ENCODE measurements around the gene VTCN1. TPM values are rescaled to one million over a fixed set of nuclear protein-coding genes. Genes with fewer than 3 reads are reported as not detected.

VTCN1 gene
- polyA plus RNA-seq, 4 donors: 0.03 to 0.27 (median 0.10) TPM; not detected in 1

GRCh38 chr1:117201808-117202207 is 8.9 kb downstream of the VTCN1 start:
- DNase-seq (no peak), FAIRE-seq (no peak)
- H3K27ac ChIP-seq (ENCODE audit: low read depth in 1 of 3, low read length in 2 of 3): no peak overlapping the region
- H3K9me3 ChIP-seq (ENCODE audit: control insufficient read depth in 2 of 2, insufficient read depth in 1 of 2, low read depth in 1 of 2, low read length in 1 of 2): no peaks in the 10 kb centered on the region
- 79 to 85% (median 81%) methylated on average over 1 of the region's 1 CpG for WGBS, 3 donors
- H3K4me3 ChIP-seq (ENCODE audit: low read depth in 1 of 3, low read length in 3 of 3): no peak overlapping the region
- peaks cover 0 to 3% (median 0%) of the 10 kb centered on the region in 3 donors for H3K27me3 ChIP-seq (ENCODE audit: control insufficient read depth in 3 of 3, insufficient read depth in 3 of 3, low read length in 3 of 3)
- H3K36me3 ChIP-seq (ENCODE audit: control insufficient read depth in 3 of 3, insufficient read depth in 2 of 3, low read depth in 1 of 3, low read length in 3 of 3): no peaks in the 10 kb centered on the region
- no peaks in the 10 kb centered on the region for H3K4me1 ChIP-seq (ENCODE audit: control insufficient read depth in 3 of 3, insufficient read depth in 2 of 3, low read depth in 1 of 3, low read length in 2 of 3)

GRCh38 chr1:117198097-117198496 is 12.6 kb downstream of the VTCN1 start:
- H3K36me3 ChIP-seq (ENCODE audit: control insufficient read depth in 3 of 3, insufficient read depth in 2 of 3, low read depth in 1 of 3, low read length in 3 of 3): no peaks in the 10 kb centered on the region
- peaks cover 0 to 3% (median 0%) of the 10 kb centered on the region in 3 donors for H3K27me3 ChIP-seq (ENCODE audit: control insufficient read depth in 3 of 3, insufficient read depth in 3 of 3, low read length in 3 of 3)
- no peak overlapping the region for H3K27ac ChIP-seq (ENCODE audit: low read depth in 1 of 3, low read length in 2 of 3)
- H3K9me3 ChIP-seq (ENCODE audit: control insufficient read depth in 2 of 2, insufficient read depth in 1 of 2, low read depth in 1 of 2, low read length in 1 of 2): no peaks in the 10 kb centered on the region
- H3K4me1 ChIP-seq (ENCODE audit: control insufficient read depth in 3 of 3, insufficient read depth in 2 of 3, low read depth in 1 of 3, low read length in 2 of 3): no peaks in the 10 kb centered on the region
- FAIRE-seq: no peak
- 61 to 81% (median 63%) methylated on average over 2 of the region's 2 CpGs for WGBS, 3 donors
- H3K4me3 ChIP-seq (ENCODE audit: low read depth in 1 of 3, low read length in 3 of 3): no peak overlapping the region
- no peak for DNase-seq

DNA sequence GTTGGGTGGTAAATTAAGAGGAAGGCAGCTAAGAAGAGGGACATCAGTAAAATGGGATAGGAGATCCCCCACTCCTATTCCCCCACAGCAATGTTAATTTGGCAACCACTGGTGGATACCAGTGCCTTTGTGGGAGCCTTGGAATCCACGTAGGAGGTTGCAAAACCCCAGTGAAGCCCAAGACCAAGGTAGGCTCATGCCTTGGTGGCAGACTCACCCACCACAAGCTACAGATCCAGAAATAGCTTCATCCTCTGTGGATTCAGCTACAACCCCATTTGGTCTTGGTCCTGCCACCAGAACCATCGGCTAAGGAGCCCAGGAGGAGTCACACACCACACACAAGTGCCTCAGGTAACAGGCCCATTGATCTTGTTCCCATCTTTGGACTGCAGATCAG is 21.0 kb downstream of the VTCN1 start:
- H3K9me3 ChIP-seq (ENCODE audit: control insufficient read depth in 2 of 2, insufficient read depth in 1 of 2, low read depth in 1 of 2, low read length in 1 of 2): no peaks in the 10 kb centered on the region
- 77 to 94% (median 91%) methylated on average over 2 of the region's 2 CpGs for WGBS, 3 donors
- DNase-seq: no peak
- no peak overlapping the region for H3K4me3 ChIP-seq (ENCODE audit: low read depth in 1 of 3, low read length in 3 of 3)
- no peaks in the 10 kb centered on the region for H3K4me1 ChIP-seq (ENCODE audit: control insufficient read depth in 3 of 3, insufficient read depth in 2 of 3, low read depth in 1 of 3, low read length in 2 of 3)
- no peaks in the 10 kb centered on the region for H3K36me3 ChIP-seq (ENCODE audit: control insufficient read depth in 3 of 3, insufficient read depth in 2 of 3, low read depth in 1 of 3, low read length in 3 of 3)
- H3K27me3 ChIP-seq (ENCODE audit: control insufficient read depth in 3 of 3, insufficient read depth in 3 of 3, low read length in 3 of 3): no peaks in the 10 kb centered on the region
- no peak overlapping the region for H3K27ac ChIP-seq (ENCODE audit: low read depth in 1 of 3, low read length in 2 of 3)
- no peak for FAIRE-seq

GRCh38 chr1:117188816-117189437 is 21.8 kb downstream of the VTCN1 start:
- H3K4me1 ChIP-seq (ENCODE audit: control insufficient read depth in 3 of 3, insufficient read depth in 2 of 3, low read depth in 1 of 3, low read length in 2 of 3): no peaks in the 10 kb centered on the region
- FAIRE-seq (no peak), DNase-seq (no peak)
- H3K9me3 ChIP-seq (ENCODE audit: control insufficient read depth in 2 of 2, insufficient read depth in 1 of 2, low read depth in 1 of 2, low read length in 1 of 2): no peaks in the 10 kb centered on the region
- no peak overlapping the region for H3K4me3 ChIP-seq (ENCODE audit: low read depth in 1 of 3, low read length in 3 of 3)
- no peaks in the 10 kb centered on the region for H3K36me3 ChIP-seq (ENCODE audit: control insufficient read depth in 3 of 3, insufficient read depth in 2 of 3, low read depth in 1 of 3, low read length in 3 of 3)
- H3K27ac ChIP-seq (ENCODE audit: low read depth in 1 of 3, low read length in 2 of 3): no peak overlapping the region
- H3K27me3 ChIP-seq (ENCODE audit: control insufficient read depth in 3 of 3, insufficient read depth in 3 of 3, low read length in 3 of 3): no peaks in the 10 kb centered on the region
- 56 to 75% (median 71%) methylated on average over 8 of the region's 8 CpGs for WGBS, 3 donors

DNA sequence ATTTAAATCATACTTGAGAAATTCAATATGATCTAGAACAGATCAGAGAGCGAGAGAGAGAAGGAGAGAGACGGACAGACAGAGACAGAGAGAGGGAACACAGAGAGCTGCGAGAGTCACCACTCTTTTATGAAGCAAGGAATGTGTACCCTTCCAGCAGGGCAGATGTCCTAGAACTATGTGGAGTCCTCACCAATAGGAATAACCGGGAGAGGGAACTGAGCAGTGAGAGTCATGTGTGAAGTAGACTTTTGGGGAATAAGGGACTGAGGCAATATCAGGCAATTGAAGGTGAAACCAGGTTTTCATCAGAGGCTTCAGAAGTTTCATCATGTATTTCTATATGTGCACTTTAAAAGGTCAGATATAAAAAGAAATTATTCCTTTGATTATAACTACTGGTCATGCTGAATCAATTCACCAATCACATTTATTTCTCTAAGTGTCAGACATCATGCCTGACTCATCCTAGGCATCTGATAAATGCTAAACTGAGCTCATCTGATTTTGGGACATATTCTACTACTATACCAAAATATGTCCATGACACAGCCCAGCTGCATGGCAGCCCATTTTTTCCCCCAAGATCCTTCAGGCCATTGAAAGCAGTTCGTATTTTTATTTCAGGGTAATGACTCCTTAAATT is 22.4 kb downstream of the VTCN1 start:
- H3K9me3 ChIP-seq (ENCODE audit: control insufficient read depth in 2 of 2, insufficient read depth in 1 of 2, low read depth in 1 of 2, low read length in 1 of 2): no peaks in the 10 kb centered on the region
- DNase-seq (no peak), FAIRE-seq (no peak)
- no peaks in the 10 kb centered on the region for H3K27me3 ChIP-seq (ENCODE audit: control insufficient read depth in 3 of 3, insufficient read depth in 3 of 3, low read length in 3 of 3)
- no peaks in the 10 kb centered on the region for H3K4me1 ChIP-seq (ENCODE audit: control insufficient read depth in 3 of 3, insufficient read depth in 2 of 3, low read depth in 1 of 3, low read length in 2 of 3)
- 75 to 82% (median 81%) methylated on average over 5 of the region's 5 CpGs for WGBS, 3 donors
- no peak overlapping the region for H3K4me3 ChIP-seq (ENCODE audit: low read depth in 1 of 3, low read length in 3 of 3)
- no peaks in the 10 kb centered on the region for H3K36me3 ChIP-seq (ENCODE audit: control insufficient read depth in 3 of 3, insufficient read depth in 2 of 3, low read depth in 1 of 3, low read length in 3 of 3)
- no peak overlapping the region for H3K27ac ChIP-seq (ENCODE audit: low read depth in 1 of 3, low read length in 2 of 3)

DNA sequence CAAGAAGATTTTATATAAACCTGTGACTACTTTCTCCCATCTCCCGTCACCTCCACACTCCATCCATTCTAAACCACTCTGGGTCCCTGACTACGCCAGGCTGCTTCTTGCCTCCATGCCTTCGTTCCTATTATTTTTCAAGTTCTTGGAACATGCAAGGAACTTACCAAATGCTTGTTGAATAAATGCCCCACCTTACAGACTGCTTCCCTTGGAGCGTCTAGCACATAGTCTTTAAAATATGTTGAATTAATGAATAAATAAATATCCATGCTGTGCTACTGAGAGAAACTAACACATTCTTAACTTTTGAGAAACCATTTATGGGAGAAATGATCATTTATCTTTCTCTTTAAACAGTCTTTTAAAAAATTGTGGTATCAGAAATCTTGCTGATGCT is 27.6 kb downstream of the VTCN1 start:
- Histone ChIP-seq H3K36me3 (ENCODE audit: control insufficient read depth in 3 of 3, insufficient read depth in 2 of 3, low read depth in 1 of 3, low read length in 3 of 3) (no peaks in the 10 kb centered on the region), H3K27me3 (ENCODE audit: control insufficient read depth in 3 of 3, insufficient read depth in 3 of 3, low read length in 3 of 3) (no peaks in the 10 kb centered on the region), H3K4me3 (ENCODE audit: low read depth in 1 of 3, low read length in 3 of 3) (no peak overlapping the region), H3K4me1 (ENCODE audit: control insufficient read depth in 3 of 3, insufficient read depth in 2 of 3, low read depth in 1 of 3, low read length in 2 of 3) (no peaks in the 10 kb centered on the region), H3K9me3 (ENCODE audit: control insufficient read depth in 2 of 2, insufficient read depth in 1 of 2, low read depth in 1 of 2, low read length in 1 of 2) (no peaks in the 10 kb centered on the region), H3K27ac (ENCODE audit: low read depth in 1 of 3, low read length in 2 of 3) (no peak overlapping the region)
- FAIRE-seq (no peak), DNase-seq (no peak)
- 87 to 95% (median 92%) methylated on average over 4 of the region's 4 CpGs for WGBS, 3 donors

- no peaks in the 10 kb centered on the region for H3K36me3 ChIP-seq (ENCODE audit: control insufficient read depth in 3 of 3, insufficient read depth in 2 of 3, low read depth in 1 of 3, low read length in 3 of 3)
- no peak overlapping the region for H3K4me3 ChIP-seq (ENCODE audit: low read depth in 1 of 3, low read length in 3 of 3)
- 90 to 97% (median 93%) methylated on average over 3 of the region's 3 CpGs for WGBS, 3 donors
- H3K9me3 ChIP-seq (ENCODE audit: control insufficient read depth in 2 of 2, insufficient read depth in 1 of 2, low read depth in 1 of 2, low read length in 1 of 2): no peaks in the 10 kb centered on the region
- no peak for FAIRE-seq
- no peak for DNase-seq
- no peaks in the 10 kb centered on the region for H3K4me1 ChIP-seq (ENCODE audit: control insufficient read depth in 3 of 3, insufficient read depth in 2 of 3, low read depth in 1 of 3, low read length in 2 of 3)
- H3K27ac ChIP-seq (ENCODE audit: low read depth in 1 of 3, low read length in 2 of 3): no peak overlapping the region
- no peaks in the 10 kb centered on the region for H3K27me3 ChIP-seq (ENCODE audit: control insufficient read depth in 3 of 3, insufficient read depth in 3 of 3, low read length in 3 of 3)
Measured at GRCh38 chr1:117182319-117182718, 28.4 kb downstream of the VTCN1 start.

DNA sequence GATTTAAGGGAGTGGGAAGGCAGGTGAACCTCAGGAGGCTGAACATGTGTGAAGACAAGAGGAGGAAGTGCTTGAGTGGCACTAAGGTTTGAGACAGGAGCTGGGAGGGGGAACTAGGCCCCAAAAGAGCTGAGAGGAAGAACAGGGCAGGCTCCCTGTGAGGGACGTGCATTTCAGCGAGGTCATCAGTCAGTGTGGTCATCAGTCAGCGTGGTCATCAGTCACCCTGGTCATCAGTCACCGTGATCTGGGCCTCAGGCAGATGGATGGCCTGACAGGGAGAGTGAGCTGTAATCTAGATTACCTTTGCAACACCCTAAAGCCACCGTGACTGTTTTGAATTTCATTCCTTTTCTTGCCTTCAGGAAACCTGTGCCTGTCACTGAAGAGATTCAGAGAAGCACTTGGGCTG is 29.1 kb downstream of the VTCN1 start:
- 56 to 74% (median 57%) methylated on average over 5 of the region's 5 CpGs for WGBS, 3 donors
- Histone ChIP-seq H3K4me3 (ENCODE audit: low read depth in 1 of 3, low read length in 3 of 3) (no peak overlapping the region), H3K4me1 (ENCODE audit: control insufficient read depth in 3 of 3, insufficient read depth in 2 of 3, low read depth in 1 of 3, low read length in 2 of 3) (no peaks in the 10 kb centered on the region), H3K27me3 (ENCODE audit: control insufficient read depth in 3 of 3, insufficient read depth in 3 of 3, low read length in 3 of 3) (no peaks in the 10 kb centered on the region), H3K9me3 (ENCODE audit: control insufficient read depth in 2 of 2, insufficient read depth in 1 of 2, low read depth in 1 of 2, low read length in 1 of 2) (no peaks in the 10 kb centered on the region), H3K36me3 (ENCODE audit: control insufficient read depth in 3 of 3, insufficient read depth in 2 of 3, low read depth in 1 of 3, low read length in 3 of 3) (no peaks in the 10 kb centered on the region), H3K27ac (ENCODE audit: low read depth in 1 of 3, low read length in 2 of 3) (no peak overlapping the region)
- DNase-seq (no peak), FAIRE-seq (no peak)

Data from small intestine (tissue), 7 donors.